Measurements from ENCODE around the gene FALEC.
A peak's percentile ranks its signal among the peaks of the same experiment; 100 is the strongest.

Gene FALEC

GRCh38 chr1:150561254-150561973 lies 45.9 kb downstream of the FALEC start:
- peak; percentile 1; the same call in 1 of the 2 replicates for TF ChIP-seq CTCF (IDR thresholded peaks at IDR 0.05)

GRCh38 chr1:150561974-150562445 lies 46.5 kb downstream of the FALEC start:
- TF ChIP-seq CTCF (IDR thresholded peaks at IDR 0.05), result no peak

- no peak for TF ChIP-seq CTCF (IDR thresholded peaks at IDR 0.05)
These were observed 47.1 kb downstream of the FALEC start for GRCh38 chr1:150562446-150563339.

GRCh38 chr1:150563340-150564038 lies 47.9 kb downstream of the FALEC start:
- no peak for TF ChIP-seq CTCF (IDR thresholded peaks at IDR 0.05)

GRCh38 chr1:150564051-150564991 lies 48.8 kb downstream of the FALEC start:
- no peak for TF ChIP-seq CTCF (IDR thresholded peaks at IDR 0.05)

GRCh38 chr1:150566589-150567340 lies 51.2 kb downstream of the FALEC start:
- TF ChIP-seq CTCF (IDR thresholded peaks at IDR 0.05), result no peak
